Right ventricle myocardium inferior (tissue), 1 donor: ENCODE measurements around the gene BBS4. TPM values are rescaled to one million over a fixed set of nuclear protein-coding genes. Genes with fewer than 3 reads are reported as not detected.

ENCODE experiments used
- ATAC-seq: fragments of 200-7000 bp; cut with Tn5 transposase; one replicate; pipeline ENCODE4 v1.9.1; 2020; ENCODE audit warnings: mild to moderate bottlenecking, moderate library complexity
- DNase-seq: peaks from one replicate; pipeline ENCODE4 v3.0.0; 2021; ENCODE audit errors: missing footprints
- intact Hi-C: fragments of 100-400 bp; cut with DNase I; formaldehyde crosslinking; loops from one replicate; pipeline ENCODE4 v1.11.0; 2022
- total RNA-seq: library from RNA; stranded (reverse); fragmentation: NEBNext Ultra II Directional; extraction: Animal tissue kit (Norgen Biotek cat#: 25700); gene quantifications from one replicate; pipeline ENCODE4 v1.2.1, GENCODE V29; 2021
- donor health status: DM: no; HTN: yes; CAD: no; lungs with severe emphysema.

Gene BBS4
- total RNA-seq, 1 donor from 2014 or later: 17.9 TPM

- ATAC-seq: peak; percentile 97
- peak; percentile 95 for DNase-seq
- intact Hi-C loops: loop anchor here (5.0 to 10.0 kb wide), 3 partner anchors 268 to 491 kb away; partner anchors contain the start of gene NEO1
Observed at GRCh38 chr15:72783640-72784455, 97.8 kb downstream of the BBS4 start, which contains the start of gene ADPGK. Gene ADPGK, minus strand, starts transcription at chr15:72783758. Its CDS starts 67 bp downstream, at chr15:72783691.

- intact Hi-C loops: loop anchor here (5.0 to 10.0 kb wide), 3 partner anchors 268 to 490 kb away; partner anchors contain the start of gene NEO1
- ATAC-seq (no peak), DNase-seq (no peak)
Observed at GRCh38 chr15:72784456-72784876, 98.5 kb downstream of the BBS4 start.

- no peak for ATAC-seq
- intact Hi-C loops: loop anchor here (10.0 kb wide), 1 partner anchor 489 kb away; no protein-coding TSS in a partner anchor
- DNase-seq: no peak
Observed at GRCh38 chr15:72785432-72785831, 99.4 kb downstream of the BBS4 start.

GRCh38 chr15:72785841-72786240, 99.8 kb downstream of the BBS4 start:
- intact Hi-C loops: loop anchor here (10.0 kb wide), 1 partner anchor 489 kb away; no protein-coding TSS in a partner anchor
- ATAC-seq (no peak), DNase-seq (no peak)

- intact Hi-C loops: loop anchor here (10.0 kb wide), 1 partner anchor 489 kb away; no protein-coding TSS in a partner anchor
- ATAC-seq (no peak), DNase-seq (no peak)
Observed at GRCh38 chr15:72786242-72786641, 100.2 kb downstream of the BBS4 start.

GRCh38 chr15:72786676-72787345, 100.8 kb downstream of the BBS4 start:
- intact Hi-C loops: loop anchor here (10.0 kb wide), 1 partner anchor 488 kb away; no protein-coding TSS in a partner anchor
- DNase-seq (no peak), ATAC-seq (no peak)

- no peak for DNase-seq
- ATAC-seq: no peak
- intact Hi-C loops: loop anchor here (10.0 kb wide), 1 partner anchor 487 kb away; no protein-coding TSS in a partner anchor
Observed at GRCh38 chr15:72787526-72787925, 101.5 kb downstream of the BBS4 start.

Other genes starting within 250 kb of the BBS4 start
- gene ARIH1, start 211.9 kb upstream of the BBS4 start, total RNA-seq: 163 TPM
- not detected for gene GOLGA6B, start 31.5 kb upstream of the BBS4 start, total RNA-seq
- not detected for gene HIGD2B, start within 50 bp of the BBS4 start, total RNA-seq
- 11.4 TPM for gene ADPGK, start 97.6 kb downstream of the BBS4 start, total RNA-seq